CD4-positive, alpha-beta T cell treated with Interleukin-1 beta for 1 hour (primary cell): ENCODE results near the gene EEF1E1.

Experiments used
- DNase-seq, 2 donors: peaks; one replicate each; pipeline ENCODE4 v3.0.0-alpha.2; 2020 to 2022

Gene EEF1E1

GRCh38 chr6:8087870-8088754, 14.2 kb downstream of the EEF1E1 start:
- no peak for DNase-seq

GRCh38 chr6:8086755-8087306, 15.5 kb downstream of the EEF1E1 start:
- no peak for DNase-seq

GRCh38 chr6:8085053-8085511, 17.3 kb downstream of the EEF1E1 start:
- DNase-seq: peak in 1 of 2 donors; percentile 46

- DNase-seq: no peak
Measured at GRCh38 chr6:8084586-8084985, 17.8 kb downstream of the EEF1E1 start.

- DNase-seq: no peak
Measured at GRCh38 chr6:8082954-8083858, 19.1 kb downstream of the EEF1E1 start.

- no peak for DNase-seq
Measured at GRCh38 chr6:8082572-8082953, 19.8 kb downstream of the EEF1E1 start.

- no peak for DNase-seq
Measured at GRCh38 chr6:8080362-8081151, 21.8 kb downstream of the EEF1E1 start.

GRCh38 chr6:8079126-8079525, 23.2 kb downstream of the EEF1E1 start:
- no peak for DNase-seq

- no peak for DNase-seq
Measured at GRCh38 chr6:8077991-8078390, 24.4 kb downstream of the EEF1E1 start.

- DNase-seq: no peak
Measured at GRCh38 chr6:8075704-8076103, 26.6 kb downstream of the EEF1E1 start.

- no peak for DNase-seq
Measured at GRCh38 chr6:8075185-8075584, 27.2 kb downstream of the EEF1E1 start.

- no peak for DNase-seq
Measured at GRCh38 chr6:8074213-8074612, 28.1 kb downstream of the EEF1E1 start.

- DNase-seq: no peak
Measured at GRCh38 chr6:8073758-8074157, 28.6 kb downstream of the EEF1E1 start.

- DNase-seq: no peak
Measured at GRCh38 chr6:8070718-8071117, 31.6 kb downstream of the EEF1E1 start.

GRCh38 chr6:8069631-8070284, 32.6 kb downstream of the EEF1E1 start:
- DNase-seq: no peak

- no peak for DNase-seq
Measured at GRCh38 chr6:8069151-8069550, 33.2 kb downstream of the EEF1E1 start.

GRCh38 chr6:8066108-8066507, 36.2 kb downstream of the EEF1E1 start:
- DNase-seq: no peak

GRCh38 chr6:8065519-8065911, 36.8 kb downstream of the EEF1E1 start:
- no peak for DNase-seq

- no peak for DNase-seq
Measured at GRCh38 chr6:8064638-8065518, 37.5 kb downstream of the EEF1E1 start.

- peak; percentile 97 for DNase-seq
Measured at GRCh38 chr6:8063761-8064637, 38.3 kb downstream of the EEF1E1 start, which contains the start of gene BLOC1S5. Gene BLOC1S5, minus strand, starts transcription at chr6:8064389. Its CDS starts 13 bp downstream, at chr6:8064376.
